Inflammatory macrophage treated with lipopolysaccharide for 4 hours (primary cell): Measurements from ENCODE around the gene PDCD1.
"Not testable (repeated sequence)": the region's sequence is repeated elsewhere in the genome, so short reads cannot be mapped to it uniquely, and the experiment has no call there.

Source experiments
- DNase-seq: peaks from one replicate; pipeline ENCODE4 v3.0.0-alpha.2; 2020

PDCD1 gene

GRCh38 chr2:241823531-241824437 lies 34.9 kb downstream of the PDCD1 start:
- DNase-seq, result not testable (repeated sequence)

- DNase-seq, result no peak
Observed at GRCh38 chr2:241822264-241822623, 36.5 kb downstream of the PDCD1 start.

GRCh38 chr2:241821460-241822263 lies 37.0 kb downstream of the PDCD1 start:
- DNase-seq, result no peak

GRCh38 chr2:241820625-241821384 lies 37.9 kb downstream of the PDCD1 start:
- DNase-seq, result no peak

- not testable (repeated sequence) for DNase-seq
Observed at GRCh38 chr2:241819947-241820624, 38.6 kb downstream of the PDCD1 start.

GRCh38 chr2:241818943-241819270 lies 39.8 kb downstream of the PDCD1 start:
- DNase-seq, result no peak

- DNase-seq, result no peak
Observed at GRCh38 chr2:241818229-241818942, 40.3 kb downstream of the PDCD1 start.

- not testable (repeated sequence) for DNase-seq
Observed at GRCh38 chr2:241817821-241818215, 40.9 kb downstream of the PDCD1 start.

- DNase-seq, result peak; percentile 26
Observed at GRCh38 chr2:241817126-241817820, 41.4 kb downstream of the PDCD1 start.

GRCh38 chr2:241816431-241817121 lies 42.1 kb downstream of the PDCD1 start:
- no peak for DNase-seq

GRCh38 chr2:241815477-241816430 lies 42.9 kb downstream of the PDCD1 start:
- no peak for DNase-seq

GRCh38 chr2:241814643-241815476 lies 43.8 kb downstream of the PDCD1 start:
- no peak for DNase-seq

- no peak for DNase-seq
Observed at GRCh38 chr2:241814393-241814642, 44.4 kb downstream of the PDCD1 start.

GRCh38 chr2:241813644-241814392 lies 44.9 kb downstream of the PDCD1 start:
- peak; percentile 62 for DNase-seq

- DNase-seq, result no peak
Observed at GRCh38 chr2:241812730-241813643, 45.7 kb downstream of the PDCD1 start.

- DNase-seq, result no peak
Observed at GRCh38 chr2:241811952-241812729, 46.6 kb downstream of the PDCD1 start.
